GM12878 (cell line): Measurements from ENCODE around the gene SHMT2. TPM values are rescaled to one million over a fixed set of nuclear protein-coding genes. Genes with fewer than 3 reads are reported as not detected.

Experiments
- ATAC-seq: fragments of 200-7000 bp; cut with Tn5 transposase; 3 replicates; pipeline ENCODE4 v1.9.1; 2020; ENCODE audit warnings: mild to moderate bottlenecking, moderate library complexity
- BruUV-seq: library from RNA; stranded (reverse); fragments of 400-500 nt; replicated peaks from 2 replicates; lab custom pipeline; 2021; lab: Mats Ljungman, UMichigan
- CTCF ChIA-PET: fragments of 300-600 bp; sonication (Branson Sonifier 250); formaldehyde crosslinking; extraction: SDS; loops from one replicate; lab custom pipeline; 2021; ENCODE audit warnings: inconsistent platforms; lab: Yijun Ruan, JAX
- POLR2A ChIA-PET: fragments of 350-600 bp; formaldehyde crosslinking; extraction: SDS; loops from one replicate; lab custom pipeline; 2021; ENCODE audit warnings: inconsistent platforms; lab: Charles Lee
- RAD21 ChIA-PET: fragments of 300-600 bp; sonication (Branson Sonifier 250); formaldehyde crosslinking; loops from one replicate; lab custom pipeline; 2023; ENCODE audit warnings: antibody characterized with exemption; ENCODE audit not compliant: unreplicated experiment; lab: Charles Lee
- SMC1A ChIA-PET: fragments of 300-600 bp; sonication (Branson Sonifier 250); formaldehyde crosslinking; loops from one replicate; lab custom pipeline; 2023; ENCODE audit not compliant: unreplicated experiment, uncharacterized antibody; lab: Charles Lee
- DNase-seq: peaks from one replicate; pipeline ENCODE4 v3.0.0-alpha.2; 2011; ENCODE audit warnings: low read depth, low spot score
- FAIRE-seq: peaks from 3 replicates; lab custom pipeline; 2011; peaks lifted over from hg19 to GRCh38; lab: Jason Lieb, UNC
- H2AFZ ChIP-seq: 2 replicates; pipeline ENCODE4 v1.6.0; 2011; ENCODE audit warnings: low read depth, low read length, control low read depth; ENCODE audit not compliant: control insufficient read depth
- H3K27ac ChIP-seq: 2 replicates; pipeline ENCODE4 v1.5.1; 2011; ENCODE audit warnings: control low read depth; ENCODE audit not compliant: control insufficient read depth, insufficient read depth
- H3K27me3 ChIP-seq, 2 experiments: replicated peaks in 1 of 2; 2 replicates each; pipeline versions ENCODE4 v1.6.0 to v1.6.1; 2011; ENCODE audit warnings: low read length in 1 of 2; ENCODE audit not compliant: control insufficient read depth in 2 of 2, insufficient read depth in 2 of 2
- H3K36me3 ChIP-seq, 2 experiments: 2 replicates each; pipeline ENCODE4 v1.5.1; 2011; ENCODE audit warnings: low read length in 1 of 2; ENCODE audit not compliant: control insufficient read depth in 2 of 2, insufficient read depth in 2 of 2
- H3K4me1 ChIP-seq: 2 replicates; pipeline ENCODE4 v1.6.1; 2011; ENCODE audit warnings: mild to moderate bottlenecking, low read length, moderate library complexity, mixed read lengths; ENCODE audit not compliant: control insufficient read depth, insufficient read depth
- H3K4me2 ChIP-seq: 2 replicates; pipeline ENCODE4 v1.6.0; 2011; ENCODE audit warnings: control low read depth; ENCODE audit not compliant: control insufficient read depth, insufficient read depth
- H3K4me3 ChIP-seq: fragments of 200-600 bp; sonication (generic); 2 replicates; pipeline ENCODE4 v1.5.1; 2016
- H3K79me2 ChIP-seq: 2 replicates; pipeline ENCODE4 v1.6.0; 2011; ENCODE audit warnings: low read length; ENCODE audit not compliant: control insufficient read depth, insufficient read depth
- H3K9ac ChIP-seq: 2 replicates; pipeline ENCODE4 v1.8.0; 2011; ENCODE audit warnings: low read length, control low read depth, mixed read lengths; ENCODE audit not compliant: control insufficient read depth, insufficient read depth
- H3K9me3 ChIP-seq: replicated peaks from 3 replicates; pipeline ENCODE4 v1.5.1; 2011; ENCODE audit warnings: mild to moderate bottlenecking, low read length; ENCODE audit not compliant: control insufficient read depth, insufficient read depth
- H4K20me1 ChIP-seq: 2 replicates; pipeline ENCODE4 v1.6.0; 2011; ENCODE audit not compliant: control insufficient read depth, insufficient read depth
- IKZF2 ChIP-seq, 2 experiments: fragments of 450-650 bp; IDR thresholded peaks; 2 replicates each; pipeline ENCODE4 v1.6.1; 2017; ENCODE audit warnings: mild to moderate bottlenecking in 2 of 2, moderate library complexity in 2 of 2
- NBN ChIP-seq: fragments of 450-650 bp; IDR thresholded peaks from 2 replicates; pipeline ENCODE4 v1.6.1; 2016
- NFXL1 ChIP-seq: fragments of 450-650 bp; IDR thresholded peaks from 2 replicates; pipeline ENCODE4 v1.6.1; 2017; ENCODE audit warnings: antibody characterized with exemption, mild to moderate bottlenecking, borderline replicate concordance
- POLR2A ChIP-seq: IDR thresholded peaks from 2 replicates; pipeline ENCODE4 v1.6.1; 2011; ENCODE audit warnings: low read depth, mild to moderate bottlenecking, low read length
- RAD51 ChIP-seq: fragments of 450-650 bp; IDR thresholded peaks from 2 replicates; pipeline ENCODE4 v1.6.1; 2016; ENCODE audit warnings: moderate library complexity, mild to moderate bottlenecking, inconsistent platforms
- SIN3A ChIP-seq: IDR thresholded peaks from 2 replicates; pipeline ENCODE4 v1.6.1; 2012; ENCODE audit warnings: low read depth, low read length, improper control_type of control experiment
- SRF ChIP-seq, 2 experiments: IDR thresholded peaks; 2 replicates each; pipeline ENCODE4 v1.6.1; 2011; ENCODE audit warnings: low read depth in 2 of 2, low read length in 2 of 2, mild to moderate bottlenecking in 1 of 2, moderate library complexity in 1 of 2
- WGBS: methylation state at CpG from one replicate; pipeline ENCODE4 v1.1.6; 2016; ENCODE audit warnings: low lambda C conversion rate; ENCODE audit not compliant: insufficient replicate concordance, insufficient coverage; ENCODE audit errors: missing lambda C conversion rate; 5-methylcytosine and 5-hydroxymethylcytosine counted together
- in situ Hi-C: fragments of 300-500 bp; cut with MboI; formaldehyde crosslinking; loops from 9 replicates; pipeline ENCODE4 v1.14.3; 2018; ENCODE audit warnings: mixed read lengths
- intact Hi-C: fragments of 100-400 bp; cut with micrococcal nuclease; formaldehyde crosslinking; loops from one replicate; pipeline ENCODE4 v1.14.2; 2022; ENCODE audit not compliant: unreplicated experiment
- polyA plus RNA-seq, 11 experiments: library from polyadenylated mRNA; depleted of rRNA in 4 of 11; unstranded in 6 of 11; stranded (reverse) in 5 of 11; fragments of >200 nt; fragmentation: Nextera tagmentation in 4 of 11; fragmentation: Illumina TruSeq in 1 of 11; extraction: Ambion mirVana in 4 of 11; extraction: Trizol in 1 of 11; gene quantifications; 1 replicate in 1 of 11; 2 replicates in 10 of 11; pipeline versions ENCODE4 v1.2.1 to v1.2.3, GENCODE V29; 2011 to 2016; ENCODE audit warnings: inconsistent platforms in 2 of 11, missing spikeins in 2 of 11, low read depth in 1 of 11
- total RNA-seq, 4 experiments: library from RNA; depleted of rRNA in 3 of 4; stranded (reverse); fragments of >200 nt in 3 of 4; fragmentation: Illumina TruSeq in 1 of 4; extraction: Trizol in 1 of 4; gene quantifications; 2 replicates each; pipeline versions ENCODE4 v1.2.1 to v1.2.3, GENCODE V29; 2013 to 2021
- TF ChIP-seq, protein P1 (sequence below): IDR thresholded peaks from 2 replicates; pipeline ENCODE4 v1.6.1; 2011; ENCODE audit warnings: mild to moderate bottlenecking, low read depth, low read length, moderate library complexity; ENCODE audit not compliant: insufficient replicate concordance
- TF ChIP-seq, protein P2 (sequence below): IDR thresholded peaks from 2 replicates; pipeline ENCODE4 v1.6.1; 2011; ENCODE audit warnings: borderline replicate concordance, low read depth, mild to moderate bottlenecking, moderate library complexity, low read length; ENCODE audit not compliant: insufficient read depth, poor library complexity, severe bottlenecking
- TF ChIP-seq, protein P3 (sequence below): fragments of 450-650 bp; IDR thresholded peaks from 2 replicates; pipeline ENCODE4 v1.6.1; 2017; ENCODE audit warnings: mild to moderate bottlenecking

Gene SHMT2
- total and polyA plus RNA-seq, 10 of the 15 experiments (the other 5 are each of a cell fraction or from before 2014, with no cell fraction given) = 57.0 to 292 (median 186) TPM

- Histone ChIP-seq H3K27ac (peak overlapping the region; percentile 93; the same call in 1 of the 2 replicates), H3K36me3 (peaks cover 23 to 28% of the 10 kb centered on the region in 2 experiments), H4K20me1 (no peaks in the 10 kb centered on the region), H3K27me3 (no peaks in the 10 kb centered on the region), H3K4me3 (peak overlapping the region; percentile 79), H3K4me2 (peak overlapping the region; percentile 99), H3K9ac (peak overlapping the region; percentile 97), H2AFZ (no peak overlapping the region), H3K4me1 (peaks cover 25% of the 10 kb centered on the region), H3K9me3 (no peaks in the 10 kb centered on the region), H3K79me2 (peaks cover 22% of the 10 kb centered on the region)
- ChIA-PET RAD21 (interaction anchor here (1.3 to 3.1 kb wide), 3 partner anchors 8 to 18 kb away, joined by 4 to 36 read pairs (median 28); a partner anchor contains a TSS), POLR2A (interaction anchor here (2.6 kb wide), 1 partner anchor 9 kb away, joined by 15 read pairs; no protein-coding TSS in a partner anchor), SMC1A (interaction anchor here (2.4 kb wide), 1 partner anchor 17 kb away, joined by 36 read pairs; no protein-coding TSS in a partner anchor), CTCF (interaction anchor here (1.4 to 7.8 kb wide), 3 partner anchors 9 to 227 kb away, joined by 4 to 202 read pairs (median 124); a partner anchor contains a TSS)
- 85% methylated on average over 13 of the region's 13 CpGs for WGBS
- in situ Hi-C loops = no loop called here
- no TSS peak for BruUV-seq
- FAIRE-seq = no peak
- DNase-seq = no peak
- TF ChIP-seq POLR2A (peak; percentile 39; the same call in 1 of the 2 replicates), NBN (no peak)
- no peak for ATAC-seq
- intact Hi-C loops = no loop called here
Measured at GRCh38 chr12:57231276-57232021, 1.9 kb downstream of the SHMT2 start.

GRCh38 chr12:57232156-57232756 lies 2.7 kb downstream of the SHMT2 start:
- no peak for ATAC-seq
- Histone ChIP-seq H3K79me2 (peaks cover 22% of the 10 kb centered on the region), H4K20me1 (no peaks in the 10 kb centered on the region), H3K4me3 (no peak overlapping the region), H3K4me2 (no peak overlapping the region), H3K27me3 (no peaks in the 10 kb centered on the region), H3K27ac (no peak overlapping the region), H3K9ac (no peak overlapping the region), H3K9me3 (no peaks in the 10 kb centered on the region), H3K36me3 (peaks cover 23 to 28% of the 10 kb centered on the region in 2 experiments), H2AFZ (no peak overlapping the region), H3K4me1 (peaks cover 19% of the 10 kb centered on the region)
- CTCF ChIA-PET = interaction anchor here (0.6 to 6.9 kb wide), 6 partner anchors 11 to 535 kb away, joined by 3 to 124 read pairs (median 4); no protein-coding TSS in a partner anchor
- no TSS peak for BruUV-seq
- in situ Hi-C loops = no loop called here
- POLR2A ChIA-PET = interaction anchor here (0.5 kb wide), 1 partner anchor 21 kb away, joined by 3 read pairs; no protein-coding TSS in a partner anchor
- DNase-seq = no peak
- no peak for FAIRE-seq
- RAD21 ChIA-PET = interaction anchor here (1.3 kb wide), 1 partner anchor 11 kb away, joined by 4 read pairs; no protein-coding TSS in a partner anchor
- intact Hi-C loops = no loop called here
- WGBS = 94% methylated on average over 19 of the region's 19 CpGs
- SMC1A ChIA-PET = no interaction called here
- TF ChIP-seq NFXL1 (no peak), SIN3A (no peak), SRF (IDR thresholded peaks at IDR 0.05; ENCODE audit: low read depth in 2 of 2, low read length in 2 of 2) (no peak), IKZF2 (IDR thresholded peaks at IDR 0.05) (no peak), RAD51 (no peak)
- TF ChIP-seq, protein P1, sequence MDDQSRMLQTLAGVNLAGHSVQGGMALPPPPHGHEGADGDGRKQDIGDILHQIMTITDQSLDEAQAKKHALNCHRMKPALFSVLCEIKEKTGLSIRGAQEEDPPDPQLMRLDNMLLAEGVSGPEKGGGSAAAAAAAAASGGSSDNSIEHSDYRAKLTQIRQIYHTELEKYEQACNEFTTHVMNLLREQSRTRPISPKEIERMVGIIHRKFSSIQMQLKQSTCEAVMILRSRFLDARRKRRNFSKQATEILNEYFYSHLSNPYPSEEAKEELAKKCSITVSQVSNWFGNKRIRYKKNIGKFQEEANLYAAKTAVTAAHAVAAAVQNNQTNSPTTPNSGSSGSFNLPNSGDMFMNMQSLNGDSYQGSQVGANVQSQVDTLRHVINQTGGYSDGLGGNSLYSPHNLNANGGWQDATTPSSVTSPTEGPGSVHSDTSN = no peak
- TF ChIP-seq, protein P2, sequence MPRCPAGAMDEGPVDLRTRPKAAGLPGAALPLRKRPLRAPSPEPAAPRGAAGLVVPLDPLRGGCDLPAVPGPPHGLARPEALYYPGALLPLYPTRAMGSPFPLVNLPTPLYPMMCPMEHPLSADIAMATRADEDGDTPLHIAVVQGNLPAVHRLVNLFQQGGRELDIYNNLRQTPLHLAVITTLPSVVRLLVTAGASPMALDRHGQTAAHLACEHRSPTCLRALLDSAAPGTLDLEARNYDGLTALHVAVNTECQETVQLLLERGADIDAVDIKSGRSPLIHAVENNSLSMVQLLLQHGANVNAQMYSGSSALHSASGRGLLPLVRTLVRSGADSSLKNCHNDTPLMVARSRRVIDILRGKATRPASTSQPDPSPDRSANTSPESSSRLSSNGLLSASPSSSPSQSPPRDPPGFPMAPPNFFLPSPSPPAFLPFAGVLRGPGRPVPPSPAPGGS = no peak
- TF ChIP-seq, protein P3, sequence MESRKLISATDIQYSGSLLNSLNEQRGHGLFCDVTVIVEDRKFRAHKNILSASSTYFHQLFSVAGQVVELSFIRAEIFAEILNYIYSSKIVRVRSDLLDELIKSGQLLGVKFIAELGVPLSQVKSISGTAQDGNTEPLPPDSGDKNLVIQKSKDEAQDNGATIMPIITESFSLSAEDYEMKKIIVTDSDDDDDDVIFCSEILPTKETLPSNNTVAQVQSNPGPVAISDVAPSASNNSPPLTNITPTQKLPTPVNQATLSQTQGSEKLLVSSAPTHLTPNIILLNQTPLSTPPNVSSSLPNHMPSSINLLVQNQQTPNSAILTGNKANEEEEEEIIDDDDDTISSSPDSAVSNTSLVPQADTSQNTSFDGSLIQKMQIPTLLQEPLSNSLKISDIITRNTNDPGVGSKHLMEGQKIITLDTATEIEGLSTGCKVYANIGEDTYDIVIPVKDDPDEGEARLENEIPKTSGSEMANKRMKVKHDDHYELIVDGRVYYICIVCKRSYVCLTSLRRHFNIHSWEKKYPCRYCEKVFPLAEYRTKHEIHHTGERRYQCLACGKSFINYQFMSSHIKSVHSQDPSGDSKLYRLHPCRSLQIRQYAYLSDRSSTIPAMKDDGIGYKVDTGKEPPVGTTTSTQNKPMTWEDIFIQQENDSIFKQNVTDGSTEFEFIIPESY = no peak
